A549 (cell line): ENCODE data around the gene TPCN2. TPM values are rescaled to one million over a fixed set of nuclear protein-coding genes. Genes with fewer than 3 reads are reported as not detected.

Experiments used
- ATAC-seq, 2 experiments: fragments of 200-7000 bp in 1 of 2; fragments of >200 bp in 1 of 2; cut with Nextera tagmentation in 1 of 2; cut with Tn5 transposase in 1 of 2; 3 replicates each; pipeline versions ENCODE4 v1.8.0 to v1.9.1; 2018 to 2020; ENCODE audit warnings: mild to moderate bottlenecking in 1 of 2, moderate library complexity in 1 of 2
- CTCF ChIA-PET: fragments of 300-600 bp; sonication (Branson Sonifier 250); formaldehyde crosslinking; extraction: SDS; loops from one replicate; lab custom pipeline; 2021; ENCODE audit warnings: antibody characterized with exemption, inconsistent platforms; lab: Yijun Ruan, JAX
- POLR2A ChIA-PET: fragments of 350-600 bp; formaldehyde crosslinking; extraction: SDS; loops from one replicate; lab custom pipeline; 2021; ENCODE audit warnings: antibody characterized with exemption, inconsistent platforms; lab: Yijun Ruan, JAX
- DNase-seq, 2 experiments: peaks; one replicate each; pipeline versions ENCODE4 v3.0.0 to v3.0.0-alpha.2; 2011 to 2016; ENCODE audit warnings: low read depth in 1 of 2, low spot score in 1 of 2
- FAIRE-seq: peaks from 2 replicates; lab custom pipeline; 2011; peaks lifted over from hg19 to GRCh38; lab: Jason Lieb, UNC
- H3K27ac ChIP-seq, 2 experiments: fragments of >200 bp; sonication (Bioruptor Twin); formaldehyde crosslinking; 3 replicates each; pipeline ENCODE4 v1.5.1; 2016 to 2017
- H3K4me1 ChIP-seq: fragments of >200 bp; sonication (Bioruptor Twin); formaldehyde crosslinking; 3 replicates; pipeline ENCODE4 v1.6.1; 2016
- H3K4me2 ChIP-seq: fragments of >200 bp; sonication (Bioruptor Twin); formaldehyde crosslinking; 3 replicates; pipeline ENCODE4 v1.6.1; 2016
- H3K4me3 ChIP-seq: fragments of >200 bp; sonication (Bioruptor Twin); formaldehyde crosslinking; 3 replicates; pipeline ENCODE4 v1.5.1; 2016
- H3K9me3 ChIP-seq: fragments of >200 bp; sonication (Bioruptor Twin); formaldehyde crosslinking; 3 replicates; pipeline ENCODE4 v1.6.1; 2016
- CBX2 ChIP-seq: fragments of 200-600 bp; sonication (generic); IDR thresholded peaks from 2 replicates; pipeline ENCODE4 v1.6.1; 2016; ENCODE audit warnings: low read depth, mild to moderate bottlenecking, borderline replicate concordance
- CHD2 ChIP-seq: fragments of 150-350 bp; IDR thresholded peaks from 2 replicates; pipeline ENCODE4 v1.6.1; 2014; ENCODE audit warnings: low read length; ENCODE audit not compliant: partially characterized antibody
- CHD4 ChIP-seq: fragments of 200-600 bp; sonication (generic); IDR thresholded peaks from 2 replicates; pipeline ENCODE4 v1.6.1; 2016; ENCODE audit warnings: antibody characterized with exemption, mild to moderate bottlenecking, borderline replicate concordance
- EHMT2 ChIP-seq: fragments of 200-600 bp; sonication (generic); IDR thresholded peaks from 2 replicates; pipeline ENCODE4 v1.6.1; 2016; ENCODE audit warnings: antibody characterized with exemption, low read depth, mild to moderate bottlenecking, moderate library complexity
- FOXS1 ChIP-seq: fragments of 250-450 bp; sonication (Bioruptor Pico); IDR thresholded peaks from 2 replicates; pipeline ENCODE4 v1.5.0; 2020; ENCODE audit warnings: mild to moderate bottlenecking, moderate library complexity
- HDAC2 ChIP-seq: fragments of 200-600 bp; sonication (generic); IDR thresholded peaks from 2 replicates; pipeline ENCODE4 v1.6.1; 2016
- HES2 ChIP-seq: fragments of >200 bp; sonication (Bioruptor Twin); formaldehyde crosslinking; IDR thresholded peaks from 2 replicates; pipeline ENCODE4 v1.6.1; 2016
- HMGXB4 ChIP-seq: fragments of 250-450 bp; sonication (Bioruptor Pico); IDR thresholded peaks from 2 replicates; pipeline ENCODE4 v1.5.0; 2021; ENCODE audit warnings: mild to moderate bottlenecking, moderate library complexity, borderline replicate concordance
- HOXB13 ChIP-seq: fragments of 250-450 bp; sonication (Bioruptor Pico); IDR thresholded peaks from 2 replicates; pipeline ENCODE4 v1.5.0; 2020; ENCODE audit warnings: low read depth, mild to moderate bottlenecking, moderate library complexity
- JUN ChIP-seq, 2 experiments: fragments of >200 bp; sonication (Bioruptor Twin); formaldehyde crosslinking; IDR thresholded peaks; 2 replicates in 1 of 2; 3 replicates in 1 of 2; pipeline ENCODE4 v1.6.1; 2016 to 2017
- JUNB ChIP-seq: fragments of >200 bp; sonication (Bioruptor Twin); formaldehyde crosslinking; IDR thresholded peaks from 2 replicates; pipeline ENCODE4 v1.6.1; 2016
- KDM5A ChIP-seq: fragments of 200-600 bp; sonication (generic); IDR thresholded peaks from 2 replicates; pipeline ENCODE4 v1.6.1; 2016; ENCODE audit warnings: antibody characterized with exemption, mild to moderate bottlenecking
- MAFK ChIP-seq: fragments of 450-650 bp; IDR thresholded peaks from 2 replicates; pipeline ENCODE4 v1.6.1; 2014; ENCODE audit not compliant: partially characterized antibody
- NFE2L2 ChIP-seq: fragments of 150-350 bp; conservative IDR thresholded peaks from 2 replicates; pipeline ENCODE4 v1.6.1; 2014; ENCODE audit warnings: low read length
- NR3C1 ChIP-seq: fragments of >200 bp; sonication (Bioruptor Twin); formaldehyde crosslinking; IDR thresholded peaks from 3 replicates; pipeline ENCODE4 v1.6.1; 2017
- POLR2AphosphoS2 ChIP-seq: conservative IDR thresholded peaks from 2 replicates; pipeline ENCODE4 v1.6.1; 2012; ENCODE audit warnings: low read length, improper control_type of control experiment, inconsistent platforms
- RAD21 ChIP-seq, 2 experiments: fragments of >200 bp in 1 of 2; sonication (Bioruptor Twin) in 1 of 2; formaldehyde crosslinking in 1 of 2; IDR thresholded peaks in 1 of 2; conservative IDR thresholded peaks in 1 of 2; 2 replicates in 1 of 2; 3 replicates in 1 of 2; pipeline ENCODE4 v1.6.1; 2012 to 2018; ENCODE audit warnings: inconsistent platforms in 1 of 2
- RCOR1 ChIP-seq: fragments of 150-350 bp; IDR thresholded peaks from 2 replicates; pipeline ENCODE4 v1.6.1; 2014; ENCODE audit warnings: antibody characterized with exemption, low read length, low read depth
- RNF2 ChIP-seq: fragments of 200-600 bp; sonication (generic); IDR thresholded peaks from 2 replicates; pipeline ENCODE4 v1.6.1; 2016; ENCODE audit warnings: low read depth, mild to moderate bottlenecking, antibody characterized with exemption, moderate library complexity, borderline replicate concordance
- SMC3 ChIP-seq: fragments of >200 bp; sonication (Bioruptor Twin); formaldehyde crosslinking; IDR thresholded peaks from 3 replicates; pipeline ENCODE4 v1.6.1; 2018; ENCODE audit warnings: inconsistent platforms
- TFCP2L1 ChIP-seq: fragments of 250-450 bp; sonication (Bioruptor Pico); IDR thresholded peaks from 2 replicates; pipeline ENCODE4 v1.5.0; 2021; ENCODE audit warnings: mild to moderate bottlenecking
- ZC3H11A ChIP-seq: fragments of 450-650 bp; IDR thresholded peaks from 2 replicates; pipeline ENCODE4 v1.6.1; 2014; ENCODE audit warnings: antibody characterized with exemption, mild to moderate bottlenecking
- WGBS: methylation state at CpG from one replicate; pipeline ENCODE4 v1.1.6; 2017; ENCODE audit errors: missing lambda C conversion rate; 5-methylcytosine and 5-hydroxymethylcytosine counted together
- polyA plus RNA-seq, 4 experiments: library from polyadenylated mRNA; depleted of rRNA in 3 of 4; stranded (reverse); fragments of >200 nt; fragmentation: RNase III in 1 of 4; extraction: RNeasy Plus Mini Kit Qiagen cat#74134 plus additional on column Dnase treatment in 1 of 4; gene quantifications; 2 replicates in 3 of 4; 3 replicates in 1 of 4; pipeline ENCODE4 v1.2.3, GENCODE V29; 2011 to 2017
- TF ChIP-seq, protein P1 (sequence below): fragments of >200 bp; sonication (Bioruptor Twin); formaldehyde crosslinking; IDR thresholded peaks from 3 replicates; pipeline ENCODE4 v1.5.1; 2016
- TF ChIP-seq, protein P2 (sequence below): fragments of 200-600 bp; sonication (generic); IDR thresholded peaks from 2 replicates; pipeline ENCODE4 v1.6.1; 2016; ENCODE audit warnings: antibody characterized with exemption, mild to moderate bottlenecking, moderate library complexity

The TPCN2 gene
- polyA plus RNA-seq, 2 of the 4 experiments (the other 2 are of a cell fraction) = 8.1 to 8.8 TPM

- ChIA-PET POLR2A (no interaction called here), CTCF (interaction anchor here (1.3 to 2.4 kb wide), 2 partner anchors 13 to 30 kb away, joined by 3 to 11 read pairs; no protein-coding TSS in a partner anchor)
- no peak overlapping the region for H3K4me2 ChIP-seq
- H3K4me1 ChIP-seq = peaks cover 16% of the 10 kb centered on the region
- TF ChIP-seq KDM5A (no peak), HES2 (no peak), NFE2L2 (no peak), SMC3 (no peak), NR3C1 (no peak), RNF2 (no peak), MAFK (no peak), TFCP2L1 (CRISPR knock-in tag) (no peak), JUN (IDR thresholded peaks at IDR 0.05) (no peak), HDAC2 (no peak), RCOR1 (no peak), ZC3H11A (no peak), RAD21 (conservative IDR thresholded peaks at IDR 0.05 in 1 of 2, IDR thresholded peaks at IDR 0.05 in 1 of 2) (no peak), CHD4 (no peak), EHMT2 (no peak), FOXS1 (no peak)
- TF ChIP-seq, protein P1, sequence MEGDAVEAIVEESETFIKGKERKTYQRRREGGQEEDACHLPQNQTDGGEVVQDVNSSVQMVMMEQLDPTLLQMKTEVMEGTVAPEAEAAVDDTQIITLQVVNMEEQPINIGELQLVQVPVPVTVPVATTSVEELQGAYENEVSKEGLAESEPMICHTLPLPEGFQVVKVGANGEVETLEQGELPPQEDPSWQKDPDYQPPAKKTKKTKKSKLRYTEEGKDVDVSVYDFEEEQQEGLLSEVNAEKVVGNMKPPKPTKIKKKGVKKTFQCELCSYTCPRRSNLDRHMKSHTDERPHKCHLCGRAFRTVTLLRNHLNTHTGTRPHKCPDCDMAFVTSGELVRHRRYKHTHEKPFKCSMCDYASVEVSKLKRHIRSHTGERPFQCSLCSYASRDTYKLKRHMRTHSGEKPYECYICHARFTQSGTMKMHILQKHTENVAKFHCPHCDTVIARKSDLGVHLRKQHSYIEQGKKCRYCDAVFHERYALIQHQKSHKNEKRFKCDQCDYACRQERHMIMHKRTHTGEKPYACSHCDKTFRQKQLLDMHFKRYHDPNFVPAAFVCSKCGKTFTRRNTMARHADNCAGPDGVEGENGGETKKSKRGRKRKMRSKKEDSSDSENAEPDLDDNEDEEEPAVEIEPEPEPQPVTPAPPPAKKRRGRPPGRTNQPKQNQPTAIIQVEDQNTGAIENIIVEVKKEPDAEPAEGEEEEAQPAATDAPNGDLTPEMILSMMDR = no peak
- TF ChIP-seq, protein P2, sequence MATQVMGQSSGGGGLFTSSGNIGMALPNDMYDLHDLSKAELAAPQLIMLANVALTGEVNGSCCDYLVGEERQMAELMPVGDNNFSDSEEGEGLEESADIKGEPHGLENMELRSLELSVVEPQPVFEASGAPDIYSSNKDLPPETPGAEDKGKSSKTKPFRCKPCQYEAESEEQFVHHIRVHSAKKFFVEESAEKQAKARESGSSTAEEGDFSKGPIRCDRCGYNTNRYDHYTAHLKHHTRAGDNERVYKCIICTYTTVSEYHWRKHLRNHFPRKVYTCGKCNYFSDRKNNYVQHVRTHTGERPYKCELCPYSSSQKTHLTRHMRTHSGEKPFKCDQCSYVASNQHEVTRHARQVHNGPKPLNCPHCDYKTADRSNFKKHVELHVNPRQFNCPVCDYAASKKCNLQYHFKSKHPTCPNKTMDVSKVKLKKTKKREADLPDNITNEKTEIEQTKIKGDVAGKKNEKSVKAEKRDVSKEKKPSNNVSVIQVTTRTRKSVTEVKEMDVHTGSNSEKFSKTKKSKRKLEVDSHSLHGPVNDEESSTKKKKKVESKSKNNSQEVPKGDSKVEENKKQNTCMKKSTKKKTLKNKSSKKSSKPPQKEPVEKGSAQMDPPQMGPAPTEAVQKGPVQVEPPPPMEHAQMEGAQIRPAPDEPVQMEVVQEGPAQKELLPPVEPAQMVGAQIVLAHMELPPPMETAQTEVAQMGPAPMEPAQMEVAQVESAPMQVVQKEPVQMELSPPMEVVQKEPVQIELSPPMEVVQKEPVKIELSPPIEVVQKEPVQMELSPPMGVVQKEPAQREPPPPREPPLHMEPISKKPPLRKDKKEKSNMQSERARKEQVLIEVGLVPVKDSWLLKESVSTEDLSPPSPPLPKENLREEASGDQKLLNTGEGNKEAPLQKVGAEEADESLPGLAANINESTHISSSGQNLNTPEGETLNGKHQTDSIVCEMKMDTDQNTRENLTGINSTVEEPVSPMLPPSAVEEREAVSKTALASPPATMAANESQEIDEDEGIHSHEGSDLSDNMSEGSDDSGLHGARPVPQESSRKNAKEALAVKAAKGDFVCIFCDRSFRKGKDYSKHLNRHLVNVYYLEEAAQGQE = no peak
- H3K9me3 ChIP-seq = no peaks in the 10 kb centered on the region
- H3K4me3 ChIP-seq = no peak overlapping the region
- FAIRE-seq (no peak), ATAC-seq (no peak), DNase-seq (no peak)
- no peak overlapping the region for H3K27ac ChIP-seq
- 77% methylated on average over 23 of the region's 28 CpGs for WGBS
Measured at GRCh38 chr11:69014084-69014851, 34.5 kb upstream of the TPCN2 start.

DNA sequence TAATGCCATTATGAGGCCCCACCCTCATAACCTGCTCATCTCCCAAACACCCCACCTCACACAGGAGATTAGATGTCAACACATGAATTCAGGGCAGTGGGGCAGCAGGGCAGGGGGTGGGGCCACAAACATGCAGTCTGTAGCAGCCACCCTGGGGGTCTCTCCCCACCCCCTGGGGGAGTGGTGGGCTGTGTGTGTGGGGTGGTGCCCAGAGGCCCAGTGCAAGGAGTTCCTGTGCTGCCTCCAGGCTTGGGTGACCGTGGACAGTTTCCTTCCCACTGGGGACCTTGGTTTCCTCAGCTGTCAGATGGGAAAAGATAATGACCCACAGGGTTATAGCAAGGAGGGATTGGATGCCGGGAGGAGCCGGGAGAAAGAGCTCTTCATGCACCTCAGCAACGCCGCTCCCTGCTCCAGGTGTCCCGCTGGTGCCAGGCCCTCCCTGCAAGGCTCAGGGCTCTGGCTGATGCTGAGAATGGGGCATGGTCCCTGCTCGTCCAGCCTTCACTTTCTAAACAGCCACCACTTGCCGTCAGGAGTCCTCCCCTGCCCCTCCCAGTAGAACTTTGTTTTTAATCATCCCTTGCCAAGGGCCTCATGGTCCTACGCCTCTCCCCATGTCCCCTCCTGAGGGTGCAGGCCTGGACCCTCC is 33.7 kb upstream of the TPCN2 start:
- no peak overlapping the region for H3K27ac ChIP-seq
- POLR2A ChIA-PET = no interaction called here
- H3K4me2 ChIP-seq = no peak overlapping the region
- TF ChIP-seq RCOR1 (no peak), CHD4 (no peak), CBX2 (no peak), FOXS1 (no peak), POLR2AphosphoS2 (no peak), ZC3H11A (no peak), JUNB (no peak), CHD2 (no peak), HMGXB4 (CRISPR knock-in tag) (no peak), HOXB13 (no peak)
- peaks cover 8% of the 10 kb centered on the region for H3K4me1 ChIP-seq
- DNase-seq = no peak
- no peak overlapping the region for H3K4me3 ChIP-seq
- CTCF ChIA-PET = interaction anchor here (1.3 to 2.4 kb wide), 2 partner anchors 13 to 29 kb away, joined by 3 to 11 read pairs; no protein-coding TSS in a partner anchor
- H3K9me3 ChIP-seq = no peaks in the 10 kb centered on the region
- no peak for FAIRE-seq
- 80% methylated on average over 7 of the region's 9 CpGs for WGBS
- ATAC-seq = no peak
